Measurements from ENCODE around the gene NPTXR.
A peak's percentile ranks its signal among the peaks of the same experiment; 100 is the strongest.

- TF ChIP-seq CTCF (conservative IDR thresholded peaks at IDR 0.05 in 1 of 2, IDR thresholded peaks at IDR 0.05 in 1 of 2; ENCODE audit: low read depth in 1 of 2, low read length in 2 of 2) (peak; percentile 6 to 23), EZH2 (IDR thresholded peaks at IDR 0.05; ENCODE audit: low read length, missing control alignments) (no peak)
These were observed 599 bp downstream of the NPTXR start for GRCh38 chr22:38843201-38843656.
